Epithelial cell of alveolus of lung (primary cell): Measurements from ENCODE around the gene CMKLR1. TPM values are rescaled to one million over a fixed set of nuclear protein-coding genes. Genes with fewer than 3 reads are reported as not detected.

Source experiments
- total RNA-seq: library from RNA; depleted of rRNA; stranded (reverse); fragments of >200 nt; gene quantifications from 2 replicates; pipeline ENCODE4 v1.2.1, GENCODE V29; 2015

Gene CMKLR1, protein sequence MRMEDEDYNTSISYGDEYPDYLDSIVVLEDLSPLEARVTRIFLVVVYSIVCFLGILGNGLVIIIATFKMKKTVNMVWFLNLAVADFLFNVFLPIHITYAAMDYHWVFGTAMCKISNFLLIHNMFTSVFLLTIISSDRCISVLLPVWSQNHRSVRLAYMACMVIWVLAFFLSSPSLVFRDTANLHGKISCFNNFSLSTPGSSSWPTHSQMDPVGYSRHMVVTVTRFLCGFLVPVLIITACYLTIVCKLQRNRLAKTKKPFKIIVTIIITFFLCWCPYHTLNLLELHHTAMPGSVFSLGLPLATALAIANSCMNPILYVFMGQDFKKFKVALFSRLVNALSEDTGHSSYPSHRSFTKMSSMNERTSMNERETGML
- 0.13 TPM in 1 of 2 replicates, not detected in the other for total RNA-seq

DNA sequence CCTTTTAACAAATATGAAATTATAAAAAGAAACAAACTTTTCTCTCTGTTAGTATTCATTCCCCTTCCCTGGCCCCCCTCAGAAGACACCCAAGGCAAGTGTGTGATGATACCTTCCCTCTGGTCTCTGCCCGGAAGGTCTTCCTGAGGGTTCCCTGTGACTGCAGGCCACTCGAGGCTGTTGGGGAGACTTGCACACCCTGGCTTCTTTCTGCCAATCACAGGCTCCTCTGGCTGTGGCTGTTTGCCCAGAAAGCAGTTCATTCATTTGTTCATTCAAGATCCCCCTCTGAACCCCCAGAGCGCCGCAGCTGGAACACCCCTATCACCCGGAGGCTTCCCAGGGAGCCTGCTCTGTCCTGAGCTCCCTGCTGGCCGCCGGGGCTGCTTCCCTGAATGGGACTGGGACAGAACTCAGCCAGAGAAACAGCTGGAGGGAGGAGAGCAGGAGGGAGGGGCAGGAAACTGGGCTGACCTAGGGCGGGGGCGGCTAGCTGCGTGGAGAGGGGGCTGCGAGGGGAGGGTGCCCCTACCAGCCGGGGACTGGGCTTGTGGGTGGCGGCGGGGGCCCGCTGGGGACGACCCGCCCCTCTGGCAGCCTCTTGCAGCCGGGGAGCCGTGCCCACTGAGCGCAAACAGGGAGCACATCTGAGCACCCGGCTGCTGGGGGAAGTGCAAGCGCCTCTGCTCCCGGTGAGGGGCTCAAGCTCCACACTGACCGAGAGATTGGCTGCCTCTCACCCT, at the start of gene CMKLR1:
Gene CMKLR1, minus strand, starts transcription at position 397 of the 743 bp plus-strand sequence. CDS start 45,720 bp downstream, outside the sequence.

Other genes with a start within 250 kb of the CMKLR1 start
- gene WSCD2, start 210.0 kb downstream of the CMKLR1 start, total RNA-seq: not detected in 2 replicates
- gene FICD, start 176.0 kb upstream of the CMKLR1 start, total RNA-seq: 1.8 and 5.7 TPM in 2 replicates
- 33.0 and 38.0 TPM in 2 replicates for gene SART3, start 221.9 kb upstream of the CMKLR1 start, total RNA-seq
- gene ISCU, start 223.3 kb upstream of the CMKLR1 start, total RNA-seq: 72.3 and 92.7 TPM in 2 replicates